ENCODE data around the gene TFEB.

Gene TFEB

GRCh38 chr6:41639809-41640371 lies 95.5 kb downstream of the TFEB start:
- Histone ChIP-seq H3K27ac (ENCODE audit: low read depth, low read length) (no peak overlapping the region), H3K4me1 (ENCODE audit: insufficient read depth, low read length) (peaks cover 7% of the 10 kb centered on the region), H3K36me3 (ENCODE audit: insufficient read depth, low read length) (no peaks in the 10 kb centered on the region), H3K27me3 (ENCODE audit: control insufficient read depth in 1 of 2, insufficient read depth in 2 of 2, low read length in 2 of 2) (peaks cover 22 to 47% of the 10 kb centered on the region in 2 donors), H3K9ac (ENCODE audit: low read length) (no peak overlapping the region), H3K4me3 (ENCODE audit: low read depth in 1 of 2, low read length in 2 of 2) (no peak overlapping the region), H3K9me3 (ENCODE audit: low read length) (no peaks in the 10 kb centered on the region)

GRCh38 chr6:41638935-41639808 lies 96.2 kb downstream of the TFEB start:
- Histone ChIP-seq H3K9me3 (ENCODE audit: low read length) (no peaks in the 10 kb centered on the region), H3K27ac (ENCODE audit: low read depth, low read length) (no peak overlapping the region), H3K27me3 (ENCODE audit: control insufficient read depth in 1 of 2, insufficient read depth in 2 of 2, low read length in 2 of 2) (peaks cover 22 to 54% of the 10 kb centered on the region in 2 donors), H3K9ac (ENCODE audit: low read length) (no peak overlapping the region), H3K36me3 (ENCODE audit: insufficient read depth, low read length) (no peaks in the 10 kb centered on the region), H3K4me1 (ENCODE audit: insufficient read depth, low read length) (peaks cover 7% of the 10 kb centered on the region), H3K4me3 (ENCODE audit: low read depth in 1 of 2, low read length in 2 of 2) (peak overlapping the region; percentile 1 to 43)

GRCh38 chr6:41638002-41638934 lies 97.1 kb downstream of the TFEB start, which contains the start of gene MDFI:
TSS of gene MDFI (plus strand) at chr6:41638468. CDS start at chr6:41638750, 282 bp downstream.
- Histone ChIP-seq H3K27me3 (ENCODE audit: control insufficient read depth in 1 of 2, insufficient read depth in 2 of 2, low read length in 2 of 2) (peaks cover 22 to 54% of the 10 kb centered on the region in 2 donors), H3K36me3 (ENCODE audit: insufficient read depth, low read length) (no peaks in the 10 kb centered on the region), H3K9me3 (ENCODE audit: low read length) (no peaks in the 10 kb centered on the region), H3K4me3 (ENCODE audit: low read depth in 1 of 2, low read length in 2 of 2) (peak within 1 kb of the TSS; percentile 43 to 53), H3K9ac (ENCODE audit: low read length) (no peak within 1 kb of the TSS), H3K4me1 (ENCODE audit: insufficient read depth, low read length) (peaks cover 7% of the 10 kb centered on the region), H3K27ac (ENCODE audit: low read depth, low read length) (no peak within 1 kb of the TSS)

- H3K27ac ChIP-seq (ENCODE audit: low read depth, low read length) = no peak overlapping the region
- H3K4me3 ChIP-seq (ENCODE audit: low read depth in 1 of 2, low read length in 2 of 2) = peak overlapping the region; percentile 32 to 53
- H3K9me3 ChIP-seq (ENCODE audit: low read length) = no peaks in the 10 kb centered on the region
- H3K36me3 ChIP-seq (ENCODE audit: insufficient read depth, low read length) = no peaks in the 10 kb centered on the region
- H3K27me3 ChIP-seq (ENCODE audit: control insufficient read depth in 1 of 2, insufficient read depth in 2 of 2, low read length in 2 of 2) = peaks cover 22 to 54% of the 10 kb centered on the region in 2 donors
- H3K9ac ChIP-seq (ENCODE audit: low read length) = no peak overlapping the region
- H3K4me1 ChIP-seq (ENCODE audit: insufficient read depth, low read length) = peaks cover 7% of the 10 kb centered on the region
Observed at GRCh38 chr6:41637194-41638001, 98.0 kb downstream of the TFEB start.

- Histone ChIP-seq H3K36me3 (ENCODE audit: insufficient read depth, low read length) (no peaks in the 10 kb centered on the region), H3K27ac (ENCODE audit: low read depth, low read length) (no peak overlapping the region), H3K4me1 (ENCODE audit: insufficient read depth, low read length) (peaks cover 7% of the 10 kb centered on the region), H3K9me3 (ENCODE audit: low read length) (no peaks in the 10 kb centered on the region), H3K4me3 (ENCODE audit: low read depth in 1 of 2, low read length in 2 of 2) (no peak overlapping the region), H3K27me3 (ENCODE audit: control insufficient read depth in 1 of 2, insufficient read depth in 2 of 2, low read length in 2 of 2) (peaks cover 22 to 54% of the 10 kb centered on the region in 2 donors), H3K9ac (ENCODE audit: low read length) (no peak overlapping the region)
Observed at GRCh38 chr6:41636833-41637193, 98.6 kb downstream of the TFEB start.

GRCh38 chr6:41635365-41635764 lies 100.0 kb downstream of the TFEB start:
- Histone ChIP-seq H3K27me3 (ENCODE audit: control insufficient read depth in 1 of 2, insufficient read depth in 2 of 2, low read length in 2 of 2) (peaks cover 22 to 50% of the 10 kb centered on the region in 2 donors), H3K4me3 (ENCODE audit: low read depth in 1 of 2, low read length in 2 of 2) (no peak overlapping the region), H3K9me3 (ENCODE audit: low read length) (no peaks in the 10 kb centered on the region), H3K9ac (ENCODE audit: low read length) (no peak overlapping the region), H3K4me1 (ENCODE audit: insufficient read depth, low read length) (peaks cover 7% of the 10 kb centered on the region), H3K27ac (ENCODE audit: low read depth, low read length) (no peak overlapping the region), H3K36me3 (ENCODE audit: insufficient read depth, low read length) (no peaks in the 10 kb centered on the region)

GRCh38 chr6:41634657-41635056 lies 100.8 kb downstream of the TFEB start:
- no peak overlapping the region for H3K27ac ChIP-seq (ENCODE audit: low read depth, low read length)
- H3K9ac ChIP-seq (ENCODE audit: low read length) = no peak overlapping the region
- no peak overlapping the region for H3K4me3 ChIP-seq (ENCODE audit: low read depth in 1 of 2, low read length in 2 of 2)
- H3K4me1 ChIP-seq (ENCODE audit: insufficient read depth, low read length) = peaks cover 7% of the 10 kb centered on the region
- no peaks in the 10 kb centered on the region for H3K36me3 ChIP-seq (ENCODE audit: insufficient read depth, low read length)
- no peaks in the 10 kb centered on the region for H3K9me3 ChIP-seq (ENCODE audit: low read length)
- H3K27me3 ChIP-seq (ENCODE audit: control insufficient read depth in 1 of 2, insufficient read depth in 2 of 2, low read length in 2 of 2) = peaks cover 22 to 45% of the 10 kb centered on the region in 2 donors

All from muscle layer of colon (tissue), 2 donors.